ENCODE measurements around the gene TMEM8B. TPM values are rescaled to one million over a fixed set of nuclear protein-coding genes. Genes with fewer than 3 reads are reported as not detected.
A peak's percentile ranks its signal among the peaks of the same experiment; 100 is the strongest.

The TMEM8B gene
- polyA plus RNA-seq, 3 donors: 2.6 to 11.6 (median 3.8) TPM

GRCh38 chr9:35909687-35910612 lies 80.9 kb downstream of the TMEM8B start:
- WGBS (ENCODE audit: insufficient coverage): 93% methylated on average over 23 of the region's 34 CpGs
- H3K36me3 Mint-ChIP-seq: no peaks in the 10 kb centered on the region
- Histone ChIP-seq H2AFZ (ENCODE audit: insufficient read depth, low read depth, low read length, poor library complexity, severe bottlenecking) (no peak overlapping the region), H3K27me3 (ENCODE audit: control insufficient read depth in 2 of 2, insufficient read depth in 2 of 2, low read length in 2 of 2) (no peaks in the 10 kb centered on the region), H3K36me3 (replicated peaks in 1 of 2; ENCODE audit: control insufficient read depth in 1 of 2, insufficient read depth in 2 of 2, low read length in 2 of 2) (no peaks in the 10 kb centered on the region), H3K4me3 (replicated peaks in 1 of 3; ENCODE audit: low read depth in 2 of 3, low read length in 3 of 3) (no peak overlapping the region), H3K9me3 (replicated peaks in 1 of 2; ENCODE audit: control insufficient read depth in 1 of 2, insufficient read depth in 1 of 2, low read length in 2 of 2) (no peaks in the 10 kb centered on the region), H3K4me2 (replicated peaks; ENCODE audit: extremely low read depth, low read length, poor library complexity, severe bottlenecking) (no peak overlapping the region), H3K27ac (ENCODE audit: low read depth in 1 of 2, low read length in 2 of 2) (no peak overlapping the region), H4K20me1 (ENCODE audit: insufficient read depth, low read length) (no peaks in the 10 kb centered on the region), H3K79me2 (ENCODE audit: insufficient read depth, low read length) (no peaks in the 10 kb centered on the region), H3K9ac (ENCODE audit: insufficient read depth, low read length, poor library complexity, severe bottlenecking) (no peak overlapping the region), H3K4me1 (ENCODE audit: control insufficient read depth in 1 of 2, insufficient read depth in 2 of 2, low read length in 2 of 2) (peaks cover 38 to 40% of the 10 kb centered on the region in 2 donors)
- peaks cover 0 to 2% (median 0%) of the 10 kb centered on the region in 7 donors for H3K9me3 Mint-ChIP-seq
- no peak for TF ChIP-seq CTCF (IDR thresholded peaks at IDR 0.05)
- H3K4me1 Mint-ChIP-seq: peaks cover 43% of the 10 kb centered on the region
- H3K4me3 Mint-ChIP-seq: no peak overlapping the region
- no peak overlapping the region for H3K27ac Mint-ChIP-seq
- intact Hi-C loops (cut with micrococcal nuclease): loop anchor here in 1 of 2 donors (10.0 kb wide), 1 partner anchor 55 kb away; no protein-coding TSS in a partner anchor
- DNase-seq: no peak
- H3K27me3 Mint-ChIP-seq (ENCODE audit: low read depth in 3 of 3): peaks cover 0 to 8% (median 2%) of the 10 kb centered on the region in 3 donors

GRCh38 chr9:35910613-35911359 lies 81.8 kb downstream of the TMEM8B start:
- peak overlapping the region in 1 of 7 donors; percentile 8 for H3K27ac Mint-ChIP-seq
- H3K4me1 ChIP-seq (ENCODE audit: control insufficient read depth in 1 of 2, insufficient read depth in 2 of 2, low read length in 2 of 2): peaks cover 35% of the 10 kb centered on the region in 2 donors
- H3K9ac ChIP-seq (ENCODE audit: insufficient read depth, low read length, poor library complexity, severe bottlenecking): no peak overlapping the region
- no peak overlapping the region for H3K4me3 ChIP-seq (replicated peaks in 1 of 3; ENCODE audit: low read depth in 2 of 3, low read length in 3 of 3)
- H2AFZ ChIP-seq (ENCODE audit: insufficient read depth, low read depth, low read length, poor library complexity, severe bottlenecking): no peak overlapping the region
- no peaks in the 10 kb centered on the region for H3K9me3 ChIP-seq (replicated peaks in 1 of 2; ENCODE audit: control insufficient read depth in 1 of 2, insufficient read depth in 1 of 2, low read length in 2 of 2)
- WGBS (ENCODE audit: insufficient coverage): 63% methylated on average over 10 of the region's 14 CpGs
- H4K20me1 ChIP-seq (ENCODE audit: insufficient read depth, low read length): no peaks in the 10 kb centered on the region
- peaks cover 0 to 5% (median 0%) of the 10 kb centered on the region in 3 donors for H3K27me3 Mint-ChIP-seq (ENCODE audit: low read depth in 3 of 3)
- H3K27me3 ChIP-seq (ENCODE audit: control insufficient read depth in 2 of 2, insufficient read depth in 2 of 2, low read length in 2 of 2): no peaks in the 10 kb centered on the region
- no peaks in the 10 kb centered on the region for H3K36me3 Mint-ChIP-seq
- no peak overlapping the region for H3K4me3 Mint-ChIP-seq
- DNase-seq: no peak
- peaks cover 38% of the 10 kb centered on the region for H3K4me1 Mint-ChIP-seq
- H3K36me3 ChIP-seq (replicated peaks in 1 of 2; ENCODE audit: control insufficient read depth in 1 of 2, insufficient read depth in 2 of 2, low read length in 2 of 2): no peaks in the 10 kb centered on the region
- peak; percentile 36 for TF ChIP-seq CTCF (IDR thresholded peaks at IDR 0.05)
- peaks cover 0 to 2% (median 0%) of the 10 kb centered on the region in 7 donors for H3K9me3 Mint-ChIP-seq
- H3K79me2 ChIP-seq (ENCODE audit: insufficient read depth, low read length): no peaks in the 10 kb centered on the region
- H3K27ac ChIP-seq (ENCODE audit: low read depth in 1 of 2, low read length in 2 of 2): no peak overlapping the region
- no peak overlapping the region for H3K4me2 ChIP-seq (replicated peaks; ENCODE audit: extremely low read depth, low read length, poor library complexity, severe bottlenecking)
- intact Hi-C loops (cut with micrococcal nuclease): loop anchor here in 1 of 2 donors (10.0 kb wide), 1 partner anchor 56 kb away; no protein-coding TSS in a partner anchor
